Lower lobe of right lung (tissue), 2 donors: ENCODE results near the gene MEIS3. TPM values are rescaled to one million over a fixed set of nuclear protein-coding genes. Genes with fewer than 3 reads are reported as not detected.
A peak's percentile ranks its signal among the peaks of the same experiment; 100 is the strongest.

ENCODE experiments used
- ATAC-seq, 2 donors: fragments of 200-7000 bp; cut with Tn5 transposase; one replicate each; pipeline ENCODE4 v1.9.1; 2020 to 2022; ENCODE audit warnings: mild to moderate bottlenecking in 2 of 2, moderate library complexity in 2 of 2
- DNase-seq: peaks from one replicate; pipeline ENCODE4 v3.0.0-alpha.2; 2020
- H3K27ac ChIP-seq: fragments of 200-600 bp; one replicate; pipeline ENCODE4 v1.8.0; 2022
- H3K27me3 ChIP-seq: fragments of 200-600 bp; one replicate; pipeline ENCODE4 v1.8.0; 2022; ENCODE audit warnings: low read depth
- H3K36me3 ChIP-seq: fragments of 200-600 bp; one replicate; pipeline ENCODE4 v1.8.0; 2022; ENCODE audit warnings: mild to moderate bottlenecking
- H3K4me1 ChIP-seq: fragments of 200-600 bp; one replicate; pipeline ENCODE4 v1.8.0; 2022
- H3K4me3 ChIP-seq: fragments of 200-600 bp; one replicate; pipeline ENCODE4 v1.8.0; 2022; ENCODE audit warnings: mild to moderate bottlenecking
- H3K9me3 ChIP-seq: fragments of 200-600 bp; one replicate; pipeline ENCODE4 v1.8.0; 2022
- CTCF ChIP-seq: fragments of 200-600 bp; IDR thresholded peaks from one replicate; pipeline ENCODE4 v1.8.0; 2022; ENCODE audit warnings: antibody characterized with exemption, mild to moderate bottlenecking
- intact Hi-C: fragments of 100-400 bp; cut with DNase I; formaldehyde crosslinking; loops from one replicate; pipeline ENCODE4 v1.11.0; 2022
- total RNA-seq: library from RNA; stranded (reverse); fragmentation: NEBNext Ultra II Directional; extraction: Animal tissue kit (Norgen Biotek cat#: 25700); gene quantifications from one replicate; pipeline ENCODE4 v1.2.1, GENCODE V29; 2021
- donor health status: DM: no; HTN: yes; CAD: no; lungs with severe emphysema.

MEIS3 gene
- total RNA-seq, 1 donor from 2014 or later: 5.3 TPM

- Histone ChIP-seq H3K27me3 (peaks cover 53% of the 10 kb centered on the region), H3K9me3 (no peaks in the 10 kb centered on the region), H3K4me1 (no peaks in the 10 kb centered on the region), H3K4me3 (no peak overlapping the region), H3K27ac (no peak overlapping the region), H3K36me3 (no peaks in the 10 kb centered on the region)
- no peak for TF ChIP-seq CTCF
- intact Hi-C loops: no loop called here
- ATAC-seq: no peak
- no peak for DNase-seq
Measured at GRCh38 chr19:47459477-47459876, 40.1 kb upstream of the MEIS3 start.

- no peak for TF ChIP-seq CTCF
- Histone ChIP-seq H3K36me3 (no peaks in the 10 kb centered on the region), H3K27me3 (peaks cover 48% of the 10 kb centered on the region), H3K4me1 (no peaks in the 10 kb centered on the region), H3K27ac (no peak overlapping the region), H3K4me3 (no peak overlapping the region), H3K9me3 (no peaks in the 10 kb centered on the region)
- ATAC-seq (no peak), DNase-seq (no peak)
- intact Hi-C loops: no loop called here
Measured at GRCh38 chr19:47458672-47459071, 39.3 kb upstream of the MEIS3 start.

GRCh38 chr19:47456721-47457474 is 37.6 kb upstream of the MEIS3 start:
- intact Hi-C loops: no loop called here
- Histone ChIP-seq H3K27ac (no peak overlapping the region), H3K4me1 (no peaks in the 10 kb centered on the region), H3K27me3 (peaks cover 54% of the 10 kb centered on the region), H3K4me3 (no peak overlapping the region), H3K9me3 (no peaks in the 10 kb centered on the region), H3K36me3 (no peaks in the 10 kb centered on the region)
- DNase-seq (no peak), ATAC-seq (peak in 1 of 2 donors; percentile 28)
- no peak for TF ChIP-seq CTCF

GRCh38 chr19:47450478-47450877 is 31.2 kb upstream of the MEIS3 start:
- Histone ChIP-seq H3K4me1 (peaks cover 22% of the 10 kb centered on the region), H3K27me3 (peaks cover 48% of the 10 kb centered on the region), H3K4me3 (no peak overlapping the region), H3K36me3 (no peaks in the 10 kb centered on the region), H3K27ac (no peak overlapping the region), H3K9me3 (no peaks in the 10 kb centered on the region)
- no peak for DNase-seq
- intact Hi-C loops: no loop called here
- TF ChIP-seq CTCF: no peak
- no peak for ATAC-seq

GRCh38 chr19:47448360-47448727 is 29.0 kb upstream of the MEIS3 start:
- no peak overlapping the region for H3K27ac ChIP-seq
- TF ChIP-seq CTCF: no peak
- intact Hi-C loops: loop anchor here (10.0 kb wide), 1 partner anchor 236 kb away; no protein-coding TSS in a partner anchor
- no peak for DNase-seq
- ATAC-seq: no peak
- no peaks in the 10 kb centered on the region for H3K9me3 ChIP-seq
- no peaks in the 10 kb centered on the region for H3K36me3 ChIP-seq
- no peak overlapping the region for H3K4me3 ChIP-seq
- H3K4me1 ChIP-seq: peaks cover 22% of the 10 kb centered on the region
- peaks cover 65% of the 10 kb centered on the region for H3K27me3 ChIP-seq
